GM23248 (cell line): ENCODE results near the gene SCG3.

Experiments used
- EZH2 ChIP-seq: fragments of 200-600 bp; sonication (generic); IDR thresholded peaks from 2 replicates; pipeline ENCODE4 v1.6.1; 2018; ENCODE audit warnings: antibody characterized with exemption, mild to moderate bottlenecking; ENCODE audit not compliant: insufficient read depth, poor library complexity, severe bottlenecking
- EZH2phosphoT487 ChIP-seq: fragments of 200-600 bp; sonication (generic); IDR thresholded peaks from 2 replicates; pipeline ENCODE4 v1.6.1; 2018; ENCODE audit warnings: antibody characterized with exemption, moderate library complexity, mild to moderate bottlenecking, low read depth; ENCODE audit not compliant: insufficient read depth

GRCh38 chr15:51724199-51724598 lies 42.9 kb downstream of the SCG3 start:
- TF ChIP-seq EZH2phosphoT487 (no peak), EZH2 (no peak)
